Ovary (tissue), 3 donors: Measurements from ENCODE around the gene OR11H7.

ENCODE experiments used
- CTCF ChIP-seq, 3 donors: fragments of 450-650 bp in 2 of 3; fragments of 200-600 bp in 1 of 3; IDR thresholded peaks; one replicate each; pipeline versions ENCODE4 v1.5.1 to v1.8.0; 2016 to 2022; ENCODE audit warnings: antibody characterized with exemption in 3 of 3, mild to moderate bottlenecking in 1 of 3
- EP300 ChIP-seq: sonication (generic); formaldehyde crosslinking; IDR thresholded peaks from one replicate; pipeline ENCODE4 v1.6.1; 2017; ENCODE audit warnings: antibody characterized with exemption
- POLR2A ChIP-seq: fragments of 450-650 bp; IDR thresholded peaks from one replicate; pipeline ENCODE4 v1.6.1; 2017; ENCODE audit warnings: antibody characterized with exemption, mild to moderate bottlenecking, moderate library complexity
- donor health status: DM: no; HTN: no; CAD: no.

DNA sequence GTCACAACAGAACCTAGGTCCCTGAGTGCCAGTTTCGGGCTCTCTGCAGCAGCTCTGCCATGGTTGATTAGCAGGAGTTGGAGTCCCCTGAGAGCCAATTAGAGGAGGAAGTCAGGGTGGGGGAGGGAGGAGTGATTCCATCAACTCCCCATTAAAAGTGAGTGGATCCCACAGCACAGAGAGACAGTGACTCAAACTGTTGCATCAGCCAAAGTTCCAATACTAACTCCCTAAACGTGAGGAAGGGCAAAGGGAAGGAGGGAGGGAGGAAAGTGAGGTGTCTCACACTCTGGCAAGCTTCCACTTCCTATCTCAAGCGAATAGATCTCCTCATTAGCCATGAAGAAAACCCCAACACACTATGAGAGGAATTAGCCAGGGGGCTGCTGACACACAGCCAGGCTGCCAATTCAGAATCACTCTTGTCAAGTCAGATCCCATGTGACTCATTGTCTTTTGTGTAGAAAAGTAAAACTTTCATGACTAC, 33.9 kb downstream of the OR11H7 start:
- TF ChIP-seq CTCF (IDR thresholded peaks at IDR 0.05) (no peak), EP300 (no peak), POLR2A (no peak)
